Measurements from ENCODE around the gene PLCH1.

DNA sequence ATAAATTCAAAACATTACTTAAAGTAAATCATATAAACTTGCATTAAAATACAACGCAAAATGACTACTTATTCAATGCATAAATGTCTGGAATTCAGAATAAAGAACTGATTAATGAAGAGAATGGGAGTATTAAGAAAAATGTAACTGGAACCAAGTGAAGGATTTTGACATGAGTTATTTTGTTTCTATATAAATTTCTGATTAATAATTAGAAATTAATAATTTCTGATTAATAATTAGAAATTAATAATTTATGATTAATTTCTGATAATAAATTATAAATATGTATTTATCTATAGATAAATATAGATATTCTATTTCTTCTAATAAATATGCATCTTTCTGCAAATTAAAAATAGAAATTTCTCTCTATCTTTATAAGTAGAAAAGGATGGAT, 291.4 kb downstream of the PLCH1 start:
- TF ChIP-seq, protein P1, sequence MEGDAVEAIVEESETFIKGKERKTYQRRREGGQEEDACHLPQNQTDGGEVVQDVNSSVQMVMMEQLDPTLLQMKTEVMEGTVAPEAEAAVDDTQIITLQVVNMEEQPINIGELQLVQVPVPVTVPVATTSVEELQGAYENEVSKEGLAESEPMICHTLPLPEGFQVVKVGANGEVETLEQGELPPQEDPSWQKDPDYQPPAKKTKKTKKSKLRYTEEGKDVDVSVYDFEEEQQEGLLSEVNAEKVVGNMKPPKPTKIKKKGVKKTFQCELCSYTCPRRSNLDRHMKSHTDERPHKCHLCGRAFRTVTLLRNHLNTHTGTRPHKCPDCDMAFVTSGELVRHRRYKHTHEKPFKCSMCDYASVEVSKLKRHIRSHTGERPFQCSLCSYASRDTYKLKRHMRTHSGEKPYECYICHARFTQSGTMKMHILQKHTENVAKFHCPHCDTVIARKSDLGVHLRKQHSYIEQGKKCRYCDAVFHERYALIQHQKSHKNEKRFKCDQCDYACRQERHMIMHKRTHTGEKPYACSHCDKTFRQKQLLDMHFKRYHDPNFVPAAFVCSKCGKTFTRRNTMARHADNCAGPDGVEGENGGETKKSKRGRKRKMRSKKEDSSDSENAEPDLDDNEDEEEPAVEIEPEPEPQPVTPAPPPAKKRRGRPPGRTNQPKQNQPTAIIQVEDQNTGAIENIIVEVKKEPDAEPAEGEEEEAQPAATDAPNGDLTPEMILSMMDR (IDR thresholded peaks at IDR 0.05): no peak
- TF ChIP-seq POLR2A (IDR thresholded peaks at IDR 0.05) (no peak), EP300 (IDR thresholded peaks at IDR 0.05) (no peak)

Data from ovary (tissue), 3 donors.